ENCODE results near the gene NPIPB8. TPM values are rescaled to one million over a fixed set of nuclear protein-coding genes. Genes with fewer than 3 reads are reported as not detected.
"Not testable (repeated sequence)": the region's sequence is repeated elsewhere in the genome, so short reads cannot be mapped to it uniquely, and the experiment has no call there.

The NPIPB8 gene
- total RNA-seq, 1 experiment from 2014 or later: 1.1 TPM

- Histone ChIP-seq H4K20me1 (ENCODE audit: low read length) (no peaks in the 10 kb centered on the region), H3K27me3 (ENCODE audit: low read length) (no peaks in the 10 kb centered on the region), H3F3A (ENCODE audit: low read length, unreplicated experiment) (no peaks in the 10 kb centered on the region), H3K9ac (ENCODE audit: low read length) (no peak within 1 kb of the TSS), H3K4me3 (ENCODE audit: low read length) (no peak within 1 kb of the TSS), H3K36me3 (ENCODE audit: low read depth, low read length) (no peaks in the 10 kb centered on the region), H3K4me2 (ENCODE audit: low read length) (no peak within 1 kb of the TSS), H3K79me2 (ENCODE audit: low read length) (no peaks in the 10 kb centered on the region), H3K4me1 (ENCODE audit: insufficient read depth, low read length) (no peaks in the 10 kb centered on the region), H3K27ac (ENCODE audit: low read length) (no peak within 1 kb of the TSS), H3K9me3 (ENCODE audit: low read length) (no peaks in the 10 kb centered on the region), H3K9me2 (replicated peaks; ENCODE audit: low read length) (no peaks in the 10 kb centered on the region), H2AFZ (ENCODE audit: low read length) (no peak within 1 kb of the TSS)
- ChIA-PET POLR2A (ENCODE audit: unreplicated experiment) (no interaction called here), CTCF (no interaction called here)
- BruUV-seq (replicated peaks): no TSS peak
- no peak for TF ChIP-seq EZH2phosphoT487 (IDR thresholded peaks at IDR 0.05; ENCODE audit: borderline replicate concordance, low read length)
- intact Hi-C loops (cut with micrococcal nuclease): no loop called here
- ATAC-seq (no peak), DNase-seq (no peak)
Measured at GRCh38 chr16:28596840-28597691, 40.8 kb upstream of the NPIPB8 start, which contains the start of gene SULT1A2. SULT1A2 (minus strand) TSS chr16:28597050; CDS start chr16:28595930, 1,120 bp downstream.

DNA sequence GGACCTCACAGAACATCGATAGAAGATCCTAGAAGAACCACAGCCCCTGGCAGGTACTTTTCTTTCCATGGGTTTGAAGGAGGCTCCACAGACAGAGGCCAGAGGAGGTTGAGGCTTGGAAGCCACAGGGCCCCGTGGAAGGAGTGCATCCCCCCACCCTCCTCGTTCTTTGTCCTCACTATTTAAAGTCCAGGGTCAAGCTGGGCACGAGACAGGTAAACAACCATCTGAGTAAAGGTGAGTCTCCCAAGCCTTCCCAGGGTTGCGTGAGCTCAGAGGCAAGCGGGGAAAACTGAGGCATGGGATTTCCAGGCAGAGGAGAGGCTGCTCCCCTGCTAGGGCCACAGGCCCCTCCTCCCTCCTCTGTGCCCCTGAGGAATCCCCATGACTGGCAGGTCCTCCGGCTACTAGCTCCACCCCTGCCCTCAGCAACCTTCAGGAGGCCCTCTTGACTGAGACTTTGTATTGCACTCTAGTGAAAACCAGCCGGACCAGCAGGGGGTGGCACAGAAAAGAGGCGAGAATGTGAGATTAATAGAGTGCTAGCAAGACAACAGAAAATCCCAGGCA lies 40.1 kb upstream of the NPIPB8 start:
- no peak overlapping the region for H3K27ac ChIP-seq (ENCODE audit: low read length)
- no peak overlapping the region for H3K9ac ChIP-seq (ENCODE audit: low read length)
- no peaks in the 10 kb centered on the region for H3K4me1 ChIP-seq (ENCODE audit: insufficient read depth, low read length)
- no peaks in the 10 kb centered on the region for H4K20me1 ChIP-seq (ENCODE audit: low read length)
- H3K9me3 ChIP-seq (ENCODE audit: low read length): no peaks in the 10 kb centered on the region
- POLR2A ChIA-PET (ENCODE audit: unreplicated experiment): no interaction called here
- no peaks in the 10 kb centered on the region for H3K36me3 ChIP-seq (ENCODE audit: low read depth, low read length)
- CTCF ChIA-PET: no interaction called here
- intact Hi-C loops (cut with micrococcal nuclease): no loop called here
- no TSS peak for BruUV-seq (replicated peaks)
- H3K4me3 ChIP-seq (ENCODE audit: low read length): no peak overlapping the region
- TF ChIP-seq, protein P1, sequence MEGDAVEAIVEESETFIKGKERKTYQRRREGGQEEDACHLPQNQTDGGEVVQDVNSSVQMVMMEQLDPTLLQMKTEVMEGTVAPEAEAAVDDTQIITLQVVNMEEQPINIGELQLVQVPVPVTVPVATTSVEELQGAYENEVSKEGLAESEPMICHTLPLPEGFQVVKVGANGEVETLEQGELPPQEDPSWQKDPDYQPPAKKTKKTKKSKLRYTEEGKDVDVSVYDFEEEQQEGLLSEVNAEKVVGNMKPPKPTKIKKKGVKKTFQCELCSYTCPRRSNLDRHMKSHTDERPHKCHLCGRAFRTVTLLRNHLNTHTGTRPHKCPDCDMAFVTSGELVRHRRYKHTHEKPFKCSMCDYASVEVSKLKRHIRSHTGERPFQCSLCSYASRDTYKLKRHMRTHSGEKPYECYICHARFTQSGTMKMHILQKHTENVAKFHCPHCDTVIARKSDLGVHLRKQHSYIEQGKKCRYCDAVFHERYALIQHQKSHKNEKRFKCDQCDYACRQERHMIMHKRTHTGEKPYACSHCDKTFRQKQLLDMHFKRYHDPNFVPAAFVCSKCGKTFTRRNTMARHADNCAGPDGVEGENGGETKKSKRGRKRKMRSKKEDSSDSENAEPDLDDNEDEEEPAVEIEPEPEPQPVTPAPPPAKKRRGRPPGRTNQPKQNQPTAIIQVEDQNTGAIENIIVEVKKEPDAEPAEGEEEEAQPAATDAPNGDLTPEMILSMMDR (conservative IDR thresholded peaks at IDR 0.05; ENCODE audit: low read depth, low read length): no peak
- no peak for TF ChIP-seq EZH2 (IDR thresholded peaks at IDR 0.05; ENCODE audit: low read length, unreplicated experiment)
- no peak for TF ChIP-seq EZH2phosphoT487 (IDR thresholded peaks at IDR 0.05; ENCODE audit: borderline replicate concordance, low read length)
- H3F3A ChIP-seq (ENCODE audit: low read length, unreplicated experiment): no peaks in the 10 kb centered on the region
- no peak overlapping the region for H2AFZ ChIP-seq (ENCODE audit: low read length)
- no peaks in the 10 kb centered on the region for H3K79me2 ChIP-seq (ENCODE audit: low read length)
- ATAC-seq (no peak), DNase-seq (no peak)
- no peaks in the 10 kb centered on the region for H3K9me2 ChIP-seq (replicated peaks; ENCODE audit: low read length)
- no peaks in the 10 kb centered on the region for H3K27me3 ChIP-seq (ENCODE audit: low read length)
- H3K4me2 ChIP-seq (ENCODE audit: low read length): no peak overlapping the region

- H3K4me3 ChIP-seq (ENCODE audit: low read length); POLR2A ChIA-PET (ENCODE audit: unreplicated experiment); DNase-seq; H3K36me3 ChIP-seq (ENCODE audit: low read depth, low read length); intact Hi-C loops (cut with micrococcal nuclease); H3K4me1 ChIP-seq (ENCODE audit: insufficient read depth, low read length); BruUV-seq (replicated peaks); H2AFZ ChIP-seq (ENCODE audit: low read length); H3F3A ChIP-seq (ENCODE audit: low read length, unreplicated experiment); H3K4me2 ChIP-seq (ENCODE audit: low read length); H3K27ac ChIP-seq (ENCODE audit: low read length); H3K27me3 ChIP-seq (ENCODE audit: low read length); H3K9me2 ChIP-seq (replicated peaks; ENCODE audit: low read length); H3K9ac ChIP-seq (ENCODE audit: low read length); H3K9me3 ChIP-seq (ENCODE audit: low read length); H4K20me1 ChIP-seq (ENCODE audit: low read length); CTCF ChIA-PET; H3K79me2 ChIP-seq (ENCODE audit: low read length): not testable (repeated sequence)
- ATAC-seq: peak; percentile 50
Measured at GRCh38 chr16:28599377-28600285, 38.2 kb upstream of the NPIPB8 start.

- H2AFZ ChIP-seq (ENCODE audit: low read length); H3K9me3 ChIP-seq (ENCODE audit: low read length); H4K20me1 ChIP-seq (ENCODE audit: low read length); POLR2A ChIA-PET (ENCODE audit: unreplicated experiment); BruUV-seq (replicated peaks); H3K4me3 ChIP-seq (ENCODE audit: low read length); CTCF ChIA-PET; H3K27ac ChIP-seq (ENCODE audit: low read length); H3K36me3 ChIP-seq (ENCODE audit: low read depth, low read length); H3K79me2 ChIP-seq (ENCODE audit: low read length); H3F3A ChIP-seq (ENCODE audit: low read length, unreplicated experiment); H3K9me2 ChIP-seq (replicated peaks; ENCODE audit: low read length); H3K27me3 ChIP-seq (ENCODE audit: low read length); ATAC-seq; H3K4me1 ChIP-seq (ENCODE audit: insufficient read depth, low read length); H3K9ac ChIP-seq (ENCODE audit: low read length); DNase-seq; intact Hi-C loops (cut with micrococcal nuclease); H3K4me2 ChIP-seq (ENCODE audit: low read length): not testable (repeated sequence)
Measured at GRCh38 chr16:28600965-28601364, 36.9 kb upstream of the NPIPB8 start.

- ATAC-seq; H3K36me3 ChIP-seq (ENCODE audit: low read depth, low read length); intact Hi-C loops (cut with micrococcal nuclease); H3K27ac ChIP-seq (ENCODE audit: low read length); DNase-seq; H3K4me2 ChIP-seq (ENCODE audit: low read length); H3F3A ChIP-seq (ENCODE audit: low read length, unreplicated experiment); H3K9ac ChIP-seq (ENCODE audit: low read length); POLR2A ChIA-PET (ENCODE audit: unreplicated experiment); H3K9me2 ChIP-seq (replicated peaks; ENCODE audit: low read length); H3K4me1 ChIP-seq (ENCODE audit: insufficient read depth, low read length); CTCF ChIA-PET; H2AFZ ChIP-seq (ENCODE audit: low read length); H4K20me1 ChIP-seq (ENCODE audit: low read length); H3K4me3 ChIP-seq (ENCODE audit: low read length); BruUV-seq (replicated peaks); H3K27me3 ChIP-seq (ENCODE audit: low read length); H3K79me2 ChIP-seq (ENCODE audit: low read length); H3K9me3 ChIP-seq (ENCODE audit: low read length): not testable (repeated sequence)
Measured at GRCh38 chr16:28601589-28601988, 36.3 kb upstream of the NPIPB8 start.

Measured in PC-3 (cell line).